Panc1 (cell line): Measurements from ENCODE around the gene NAT9. TPM values are rescaled to one million over a fixed set of nuclear protein-coding genes. Genes with fewer than 3 reads are reported as not detected.

Experiments
- ATAC-seq: fragments of 200-7000 bp; cut with Tn5 transposase; 2 replicates; pipeline ENCODE4 v1.9.1; 2020; ENCODE audit warnings: mild to moderate bottlenecking, moderate library complexity
- BruUV-seq: library from RNA; stranded (reverse); fragments of 400-500 nt; replicated peaks from 2 replicates; lab custom pipeline; 2021; lab: Mats Ljungman, UMichigan
- CTCF ChIA-PET: fragments of 300-600 bp; sonication (Branson Sonifier 250); formaldehyde crosslinking; loops from one replicate; lab custom pipeline; 2022; ENCODE audit warnings: antibody characterized with exemption; lab: Charles Lee
- POLR2A ChIA-PET: fragments of 300-600 bp; sonication (Branson Sonifier 250); formaldehyde crosslinking; loops from one replicate; lab custom pipeline; 2022; ENCODE audit warnings: antibody characterized with exemption; lab: Charles Lee
- DNase-seq: peaks from one replicate; pipeline ENCODE4 v3.0.0-alpha.2; 2010; ENCODE audit warnings: low read depth, low spot score
- H3K27ac ChIP-seq: 2 replicates; pipeline ENCODE4 v1.5.1; 2011; ENCODE audit warnings: mild to moderate bottlenecking, low read length, inconsistent platforms
- H3K27me3 ChIP-seq: fragments of 200-500 bp; sonication (Bioruptor generic); 2 replicates; pipeline ENCODE4 v1.6.0; 2014; ENCODE audit warnings: low read length, inconsistent platforms; ENCODE audit not compliant: control insufficient read depth, insufficient read depth
- H3K36me3 ChIP-seq: fragments of 200-500 bp; sonication (Bioruptor generic); 2 replicates; pipeline ENCODE4 v1.5.1; 2014; ENCODE audit warnings: inconsistent platforms, mild to moderate bottlenecking, low read length, moderate library complexity; ENCODE audit not compliant: control insufficient read depth, insufficient read depth
- H3K4me1 ChIP-seq: 2 replicates; pipeline ENCODE4 v1.5.1; 2011; ENCODE audit warnings: inconsistent platforms, mild to moderate bottlenecking, low read length, moderate library complexity; ENCODE audit not compliant: control insufficient read depth, insufficient read depth
- H3K4me3 ChIP-seq, 2 experiments: 2 replicates each; pipeline ENCODE4 v1.5.1; 2011 to 2012; ENCODE audit warnings: low read depth in 2 of 2, low read length in 2 of 2, mild to moderate bottlenecking in 2 of 2, inconsistent platforms in 1 of 2, moderate library complexity in 1 of 2
- H3K9me3 ChIP-seq: fragments of 200-500 bp; sonication (Bioruptor generic); 2 replicates; pipeline ENCODE4 v1.5.1; 2014; ENCODE audit warnings: low read depth, mild to moderate bottlenecking, inconsistent platforms, low read length, moderate library complexity; ENCODE audit not compliant: control insufficient read depth, insufficient read depth
- CTCF ChIP-seq: fragments of 450-650 bp; IDR thresholded peaks from 2 replicates; pipeline ENCODE4 v1.5.1; 2017; ENCODE audit warnings: mild to moderate bottlenecking
- POLR2AphosphoS5 ChIP-seq: IDR thresholded peaks from 2 replicates; pipeline ENCODE4 v1.6.1; 2012; ENCODE audit warnings: mild to moderate bottlenecking, low read depth, low read length, moderate library complexity
- REST ChIP-seq, 2 experiments: IDR thresholded peaks; 2 replicates each; pipeline ENCODE4 v1.6.1; 2011 to 2012; ENCODE audit warnings: low read depth in 2 of 2, control low read depth in 1 of 2, low read length in 1 of 2, mild to moderate bottlenecking in 1 of 2, moderate library complexity in 1 of 2; ENCODE audit not compliant: insufficient read depth in 1 of 2
- SIN3A ChIP-seq: IDR thresholded peaks from 2 replicates; pipeline ENCODE4 v1.6.1; 2012; ENCODE audit warnings: low read depth, mild to moderate bottlenecking, low read length, moderate library complexity, borderline replicate concordance; ENCODE audit not compliant: insufficient read depth
- TCF7L2 ChIP-seq: IDR thresholded peaks from 2 replicates; pipeline ENCODE4 v1.6.1; 2011; ENCODE audit warnings: mild to moderate bottlenecking, low read depth, low read length, inconsistent platforms
- in situ Hi-C: cut with HindIII; loops from 2 replicates; pipeline ENCODE4 v1.10.0; 2016; ENCODE audit warnings: low sequenced_read_pairs, low pct_unique_long_range_greater_than_20kb
- intact Hi-C: fragments of 100-400 bp; cut with micrococcal nuclease; formaldehyde crosslinking; loops from one replicate; pipeline ENCODE4 v1.10.0; 2022; ENCODE audit not compliant: unreplicated experiment
- total RNA-seq: library from RNA; stranded (reverse); gene quantifications from one replicate; pipeline ENCODE4 v1.2.1, GENCODE V29; 2021; ENCODE audit not compliant: unreplicated experiment

NAT9 gene
- total RNA-seq, 1 experiment from 2014 or later = 90.1 TPM

- in situ Hi-C loops (no loop called here), intact Hi-C loops (no loop called here)
- Histone ChIP-seq H3K27me3 (no peaks in the 10 kb centered on the region), H3K4me1 (peaks cover 46% of the 10 kb centered on the region), H3K27ac (no peak overlapping the region), H3K36me3 (no peaks in the 10 kb centered on the region), H3K9me3 (no peaks in the 10 kb centered on the region), H3K4me3 (no peak overlapping the region)
- ChIA-PET POLR2A (no interaction called here), CTCF (no interaction called here)
- TF ChIP-seq SIN3A (no peak), TCF7L2 (no peak), REST (IDR thresholded peaks at IDR 0.05; ENCODE audit: insufficient read depth in 1 of 2, low read depth in 2 of 2, low read length in 1 of 2) (no peak), POLR2AphosphoS5 (no peak), CTCF (no peak)
- no TSS peak for BruUV-seq
- DNase-seq (no peak), ATAC-seq (no peak)
Observed at GRCh38 chr17:74761419-74761818, 14.7 kb downstream of the NAT9 start.

- intact Hi-C loops (no loop called here), in situ Hi-C loops (no loop called here)
- Histone ChIP-seq H3K36me3 (no peaks in the 10 kb centered on the region), H3K4me1 (peaks cover 46% of the 10 kb centered on the region), H3K4me3 (no peak overlapping the region), H3K9me3 (no peaks in the 10 kb centered on the region), H3K27me3 (no peaks in the 10 kb centered on the region), H3K27ac (peak overlapping the region; percentile 30)
- TF ChIP-seq TCF7L2 (no peak), POLR2AphosphoS5 (no peak), CTCF (no peak), SIN3A (no peak), REST (IDR thresholded peaks at IDR 0.05; ENCODE audit: insufficient read depth in 1 of 2, low read depth in 2 of 2, low read length in 1 of 2) (no peak)
- ChIA-PET POLR2A (interaction anchor here (0.6 kb wide), 1 partner anchor 11 kb away, joined by 3 read pairs; no protein-coding TSS in a partner anchor), CTCF (interaction anchor here (0.6 to 1.0 kb wide), 2 partner anchors 16 to 145 kb away, joined by 4 read pairs; no protein-coding TSS in a partner anchor)
- ATAC-seq = peak; percentile 6; the same call in 1 of the 2 replicates
- no peak for DNase-seq
- BruUV-seq = no TSS peak
Observed at GRCh38 chr17:74760404-74761105, 15.6 kb downstream of the NAT9 start.
